Mucosa of rectum (tissue), 2 donors: ENCODE data around the gene ALOXE3.

ENCODE experiments used
- H3K27ac ChIP-seq, 2 donors: one replicate each; pipeline ENCODE4 v1.7.0; 2013; ENCODE audit warnings: inconsistent platforms in 2 of 2, low read depth in 2 of 2, low read length in 2 of 2
- H3K27me3 ChIP-seq, 2 donors: one replicate each; pipeline ENCODE4 v1.7.0; 2013; ENCODE audit warnings: low read length in 2 of 2; ENCODE audit not compliant: control insufficient read depth in 2 of 2, insufficient read depth in 2 of 2
- H3K36me3 ChIP-seq, 2 donors: one replicate each; pipeline ENCODE4 v1.7.0; 2013; ENCODE audit warnings: low read length in 2 of 2; ENCODE audit not compliant: control insufficient read depth in 2 of 2, insufficient read depth in 2 of 2
- H3K4me1 ChIP-seq, 2 donors: one replicate each; pipeline ENCODE4 v1.7.0; 2013; ENCODE audit warnings: low read length in 2 of 2, mild to moderate bottlenecking in 1 of 2; ENCODE audit not compliant: control insufficient read depth in 2 of 2, insufficient read depth in 2 of 2
- H3K4me3 ChIP-seq, 2 donors: one replicate each; pipeline ENCODE4 v1.7.0; 2013; ENCODE audit warnings: low read length in 2 of 2
- H3K9ac ChIP-seq, 2 donors: one replicate each; pipeline ENCODE4 v1.7.0; 2013; ENCODE audit warnings: low read length in 2 of 2, low read depth in 1 of 2, mild to moderate bottlenecking in 1 of 2
- H3K9me3 ChIP-seq, 2 donors: one replicate each; pipeline ENCODE4 v1.7.0; 2013; ENCODE audit warnings: low read length in 2 of 2; ENCODE audit not compliant: control insufficient read depth in 2 of 2
- donor health status: healthy.
- donor health status: Normal muscosa, but diverticular disease.

Gene ALOXE3

DNA sequence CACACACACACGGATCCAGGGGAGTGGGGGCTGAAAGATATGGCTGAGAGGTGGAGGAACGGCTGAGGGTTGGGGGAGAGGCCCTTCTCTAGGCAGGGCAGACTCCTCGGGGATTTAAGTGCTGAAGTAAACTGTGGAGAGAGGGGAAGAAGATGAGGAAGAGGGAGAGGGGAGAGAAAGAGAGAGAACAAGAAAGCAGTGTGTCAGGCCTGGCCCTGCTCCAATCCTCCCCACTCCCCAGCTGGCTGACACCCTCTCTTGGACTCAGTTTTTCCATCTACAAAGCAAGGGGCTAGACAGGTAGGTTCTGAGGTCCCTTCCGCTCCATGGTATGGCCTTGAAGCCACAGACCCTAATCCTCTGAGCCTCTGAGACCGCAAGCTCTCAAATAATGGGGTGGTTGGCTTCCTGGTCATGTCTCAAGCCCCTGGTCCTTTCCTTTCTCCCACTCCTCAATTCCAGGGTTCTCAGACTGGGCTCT lies 42.5 kb upstream of the ALOXE3 start:
- Histone ChIP-seq H3K9me3 (no peaks in the 10 kb centered on the region), H3K9ac (peak overlapping the region; percentile 3 to 100), H3K36me3 (peaks cover 16 to 17% of the 10 kb centered on the region in 2 donors), H3K4me3 (peak overlapping the region in 1 of 2 donors; percentile 23), H3K27ac (peak overlapping the region; percentile 95 to 99), H3K4me1 (peaks cover 49 to 51% of the 10 kb centered on the region in 2 donors), H3K27me3 (no peaks in the 10 kb centered on the region)

DNA sequence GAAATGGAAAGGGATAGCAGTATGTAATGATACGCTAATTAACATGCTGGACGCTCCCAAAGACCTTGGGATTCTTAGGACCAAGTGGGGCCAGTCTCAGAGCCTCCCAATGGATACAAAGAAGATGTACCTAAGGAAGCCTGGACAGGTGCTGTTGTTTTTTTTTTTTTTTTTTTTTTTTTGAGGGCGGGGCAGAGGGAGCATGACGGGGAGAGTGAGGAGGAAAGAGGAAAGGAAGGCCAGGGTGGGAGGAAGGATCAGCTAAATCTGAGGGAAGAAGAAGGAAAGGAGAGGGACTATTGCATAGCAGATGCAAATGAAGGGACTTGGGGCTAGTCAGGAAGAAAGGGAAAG lies 41.9 kb upstream of the ALOXE3 start:
- peaks cover 55% of the 10 kb centered on the region in 2 donors for H3K4me1 ChIP-seq
- peaks cover 16 to 17% of the 10 kb centered on the region in 2 donors for H3K36me3 ChIP-seq
- H3K27me3 ChIP-seq, result no peaks in the 10 kb centered on the region
- H3K9ac ChIP-seq, result peak overlapping the region in 1 of 2 donors; percentile 100
- peak overlapping the region; percentile 10 to 26 for H3K27ac ChIP-seq
- no peak overlapping the region for H3K4me3 ChIP-seq
- no peaks in the 10 kb centered on the region for H3K9me3 ChIP-seq

DNA sequence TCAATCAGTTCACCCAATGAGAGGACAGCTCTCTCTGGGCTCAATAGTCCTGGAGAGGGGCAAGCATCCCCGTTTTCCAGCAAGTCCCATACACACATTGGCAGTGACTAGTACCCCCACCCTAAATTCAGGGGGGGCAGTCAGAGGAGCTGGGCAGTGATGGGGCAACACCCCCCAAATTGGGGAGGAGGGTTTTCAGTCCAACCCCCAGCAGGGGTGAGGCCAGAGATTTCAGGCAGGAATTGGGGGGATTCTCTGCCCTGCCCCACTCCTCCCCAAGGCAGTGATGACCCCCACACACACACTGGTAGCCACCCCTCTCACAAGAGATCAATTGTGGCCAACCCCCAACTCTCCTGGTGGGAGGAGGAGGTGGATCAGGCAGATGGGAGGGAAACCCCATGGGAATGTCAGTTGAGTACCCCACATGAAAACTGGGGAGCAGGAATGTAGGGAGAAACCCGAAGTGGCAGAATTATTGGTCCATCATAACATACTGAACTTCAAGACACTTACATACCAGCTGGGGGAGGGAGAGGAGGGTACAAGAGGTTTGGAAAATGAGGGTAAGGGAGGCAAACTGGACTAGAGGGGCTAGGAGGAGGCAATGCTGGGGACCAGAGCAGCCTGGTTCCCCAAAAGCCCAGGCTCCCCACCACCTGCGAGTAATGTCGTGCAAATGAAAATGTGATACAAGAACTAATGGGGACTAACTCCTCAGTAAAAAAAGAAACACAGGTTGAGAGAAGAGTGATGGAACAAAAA lies 41.3 kb upstream of the ALOXE3 start:
- H3K9me3 ChIP-seq, result no peaks in the 10 kb centered on the region
- H3K9ac ChIP-seq, result peak overlapping the region in 1 of 2 donors; percentile 21
- H3K4me3 ChIP-seq, result no peak overlapping the region
- H3K27me3 ChIP-seq, result no peaks in the 10 kb centered on the region
- H3K36me3 ChIP-seq, result peaks cover 16 to 17% of the 10 kb centered on the region in 2 donors
- peaks cover 57 to 59% of the 10 kb centered on the region in 2 donors for H3K4me1 ChIP-seq
- peak overlapping the region in 1 of 2 donors; percentile 16 for H3K27ac ChIP-seq

DNA sequence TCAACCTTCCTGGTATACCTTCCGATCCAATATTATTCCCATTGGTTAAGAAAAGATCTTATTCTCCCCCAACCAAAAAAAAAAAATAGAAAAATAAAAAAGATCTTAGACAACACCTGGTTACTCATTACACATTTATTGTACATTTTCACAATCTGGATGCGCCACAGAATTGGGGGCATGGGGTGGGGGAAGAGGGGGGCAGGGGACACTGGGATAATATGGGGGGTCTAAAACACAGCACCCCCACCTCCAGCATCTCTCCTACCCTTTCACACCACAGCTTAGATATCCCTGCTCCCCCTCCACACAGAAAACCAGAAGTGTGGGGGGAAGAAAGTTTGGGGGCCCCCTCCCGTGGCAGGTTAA lies 40.7 kb upstream of the ALOXE3 start:
- Histone ChIP-seq H3K27ac (peak overlapping the region; percentile 88 to 90), H3K9ac (peak overlapping the region in 1 of 2 donors; percentile 21), H3K27me3 (no peaks in the 10 kb centered on the region), H3K4me1 (peaks cover 53 to 60% of the 10 kb centered on the region in 2 donors), H3K9me3 (no peaks in the 10 kb centered on the region), H3K36me3 (peaks cover 16 to 17% of the 10 kb centered on the region in 2 donors), H3K4me3 (no peak overlapping the region)

DNA sequence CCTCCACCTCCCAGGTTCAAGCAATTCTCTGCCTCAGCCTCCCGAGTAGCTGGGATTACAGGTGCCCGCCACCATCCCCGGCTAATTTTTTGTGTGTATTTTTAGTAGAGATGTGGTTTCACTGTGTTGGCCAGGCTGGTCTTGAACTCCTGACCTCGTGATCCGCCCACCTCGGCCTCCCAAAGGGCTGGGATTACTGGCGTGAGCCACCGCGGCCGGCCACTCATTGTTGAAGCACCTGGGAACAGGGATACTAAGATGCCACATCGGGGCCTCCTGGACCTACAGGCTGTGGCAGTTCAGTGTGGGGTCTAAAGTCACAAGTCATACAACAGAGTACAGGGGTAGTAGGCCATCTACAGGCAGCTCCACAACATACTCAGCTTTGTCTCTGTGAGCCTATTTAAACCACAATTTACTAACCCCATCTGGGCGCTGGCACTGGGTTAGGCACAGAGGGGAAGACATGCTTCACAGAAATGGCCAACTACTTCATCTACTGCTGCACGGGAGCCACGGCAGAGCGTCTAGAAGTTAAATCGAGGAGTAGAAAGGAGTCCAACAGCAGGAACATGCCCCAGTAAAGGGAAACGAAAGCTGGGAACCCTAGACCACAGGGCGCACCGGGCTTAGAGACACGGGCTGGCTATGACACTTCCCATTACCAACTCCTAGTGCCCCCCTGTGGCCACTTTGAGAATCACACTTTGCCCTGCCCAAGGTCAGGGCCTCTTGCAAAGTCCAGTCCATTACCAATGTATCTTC lies 40.1 kb upstream of the ALOXE3 start:
- Histone ChIP-seq H3K27me3 (no peaks in the 10 kb centered on the region), H3K9me3 (no peaks in the 10 kb centered on the region), H3K4me3 (peak overlapping the region in 1 of 2 donors; percentile 20), H3K4me1 (peaks cover 50 to 61% of the 10 kb centered on the region in 2 donors), H3K27ac (peak overlapping the region; percentile 88 to 90), H3K36me3 (peaks cover 16 to 17% of the 10 kb centered on the region in 2 donors), H3K9ac (peak overlapping the region; percentile 47 to 69)

DNA sequence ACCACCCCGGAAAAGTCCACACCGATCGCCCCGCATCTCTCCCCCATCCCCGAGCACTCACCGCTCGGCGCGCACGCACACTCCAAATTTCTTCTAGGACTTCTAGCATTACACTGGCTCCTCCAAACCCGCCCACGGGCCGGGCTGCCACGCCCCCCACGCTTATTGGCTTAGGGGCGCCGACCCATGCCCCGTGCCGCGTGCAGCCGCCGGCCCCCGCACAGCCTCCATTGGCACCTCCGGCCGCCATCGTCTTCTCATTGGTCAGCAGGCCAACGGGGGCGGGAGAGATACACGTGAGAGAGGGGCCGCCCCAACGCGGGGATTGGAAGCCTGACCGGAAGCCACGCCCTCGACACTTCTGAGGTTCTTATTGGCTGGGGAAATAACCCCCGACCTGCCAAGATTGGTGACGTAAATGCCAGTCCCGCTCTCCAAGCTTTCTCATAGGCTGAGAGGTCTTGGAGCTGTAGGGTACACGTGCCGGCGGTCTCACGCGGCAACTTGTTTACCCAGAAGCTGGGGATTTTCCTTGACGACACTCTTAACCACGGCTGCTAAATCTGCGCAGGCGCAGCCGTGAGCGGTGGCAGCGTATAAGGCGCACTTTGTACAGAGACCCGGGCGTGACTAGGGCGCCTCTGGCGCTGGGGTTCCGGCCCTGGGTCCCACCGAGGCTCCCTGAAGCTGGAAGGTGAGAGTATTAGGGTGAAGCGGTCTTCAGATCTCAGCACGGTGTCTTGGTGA lies 38.1 kb upstream of the ALOXE3 start:
- Histone ChIP-seq H3K4me3 (peak overlapping the region; percentile 95 to 99), H3K4me1 (peaks cover 57 to 66% of the 10 kb centered on the region in 2 donors), H3K27me3 (no peaks in the 10 kb centered on the region), H3K9me3 (no peaks in the 10 kb centered on the region), H3K36me3 (peaks cover 18% of the 10 kb centered on the region in 2 donors), H3K27ac (peak overlapping the region; percentile 98 to 100), H3K9ac (peak overlapping the region; percentile 97 to 100)

DNA sequence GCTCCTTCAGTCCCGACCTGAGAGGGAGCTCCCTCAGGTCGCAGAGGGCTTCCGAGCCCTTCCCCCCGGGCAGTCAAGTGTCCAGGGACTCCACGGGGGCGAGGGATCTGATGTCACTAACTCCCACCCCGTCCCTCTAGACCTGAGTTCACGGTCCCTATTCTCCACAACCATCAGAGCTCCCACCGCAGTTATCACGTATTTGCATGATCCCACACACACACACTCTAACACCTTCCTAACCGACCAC lies 37.6 kb upstream of the ALOXE3 start:
- peak overlapping the region; percentile 95 to 99 for H3K4me3 ChIP-seq
- H3K4me1 ChIP-seq, result peaks cover 56 to 65% of the 10 kb centered on the region in 2 donors
- no peaks in the 10 kb centered on the region for H3K9me3 ChIP-seq
- peaks cover 13% of the 10 kb centered on the region in 2 donors for H3K36me3 ChIP-seq
- peak overlapping the region; percentile 98 to 100 for H3K27ac ChIP-seq
- H3K27me3 ChIP-seq, result no peaks in the 10 kb centered on the region
- H3K9ac ChIP-seq, result peak overlapping the region; percentile 97 to 100

DNA sequence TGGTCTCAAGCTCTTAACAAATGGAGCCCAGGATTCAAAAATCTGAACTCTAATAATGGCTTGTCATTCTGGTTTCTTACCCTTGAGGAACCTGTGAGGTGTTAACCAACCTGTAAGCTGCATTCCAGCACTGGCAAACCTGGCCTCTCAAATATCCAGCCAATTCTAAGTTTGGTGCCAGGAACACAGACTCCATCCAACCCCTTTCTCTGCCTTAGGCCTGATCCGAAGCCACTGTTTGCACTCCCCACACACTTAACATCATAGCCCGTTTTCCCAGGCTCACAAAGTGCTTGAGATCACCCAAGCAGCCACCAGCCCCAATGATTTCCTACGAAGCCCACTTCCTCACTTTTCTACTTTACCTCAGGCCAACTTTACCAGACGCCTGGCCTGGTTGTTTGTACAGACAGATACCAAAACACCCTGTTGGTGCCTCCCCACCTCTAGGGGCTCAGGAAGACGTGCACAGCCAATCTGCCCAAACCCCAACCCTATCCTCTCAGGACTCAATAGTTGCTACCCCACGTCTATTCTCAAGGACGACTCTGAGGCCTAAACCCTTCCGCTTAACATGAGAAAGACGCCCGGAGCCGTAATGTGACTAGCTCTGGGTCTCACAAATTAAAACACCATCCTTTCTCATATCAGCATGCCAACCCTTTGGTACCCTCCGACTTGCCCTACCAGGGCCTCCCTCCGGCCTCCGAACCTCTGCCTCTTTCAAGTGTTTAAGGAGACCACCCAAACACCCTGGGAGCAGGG lies 37.1 kb upstream of the ALOXE3 start:
- peak overlapping the region; percentile 98 to 100 for H3K27ac ChIP-seq
- H3K4me1 ChIP-seq, result peaks cover 56 to 65% of the 10 kb centered on the region in 2 donors
- peak overlapping the region; percentile 97 to 100 for H3K9ac ChIP-seq
- no peaks in the 10 kb centered on the region for H3K27me3 ChIP-seq
- no peaks in the 10 kb centered on the region for H3K9me3 ChIP-seq
- H3K4me3 ChIP-seq, result peak overlapping the region; percentile 95 to 99
- H3K36me3 ChIP-seq, result peaks cover 9 to 12% of the 10 kb centered on the region in 2 donors

GRCh38 chr17:8154608-8155155 lies 36.4 kb upstream of the ALOXE3 start:
- Histone ChIP-seq H3K27ac (peak overlapping the region; percentile 98 to 100), H3K4me1 (peaks cover 56 to 62% of the 10 kb centered on the region in 2 donors), H3K9me3 (no peaks in the 10 kb centered on the region), H3K36me3 (peaks cover 13 to 15% of the 10 kb centered on the region in 2 donors), H3K9ac (peak overlapping the region; percentile 97 to 100), H3K27me3 (no peaks in the 10 kb centered on the region), H3K4me3 (peak overlapping the region; percentile 95 to 99)
